ENCODE data around the gene ABCC11. TPM values are rescaled to one million over a fixed set of nuclear protein-coding genes. Genes with fewer than 3 reads are reported as not detected.
"Not testable (repeated sequence)": the region's sequence is repeated elsewhere in the genome, so short reads cannot be mapped to it uniquely, and the experiment has no call there.

The ABCC11 gene
- polyA plus RNA-seq, 3 donors: 0.15 to 0.49 TPM; not detected in 1

- H3K27ac ChIP-seq (ENCODE audit: low read depth, low read length): no peak overlapping the region
- 82 to 88% (median 87%) methylated on average over 6 of the region's 6 CpGs for WGBS, 3 donors
These were observed 31.6 kb downstream of the ABCC11 start for GRCh38 chr16:48215738-48216137.

DNA sequence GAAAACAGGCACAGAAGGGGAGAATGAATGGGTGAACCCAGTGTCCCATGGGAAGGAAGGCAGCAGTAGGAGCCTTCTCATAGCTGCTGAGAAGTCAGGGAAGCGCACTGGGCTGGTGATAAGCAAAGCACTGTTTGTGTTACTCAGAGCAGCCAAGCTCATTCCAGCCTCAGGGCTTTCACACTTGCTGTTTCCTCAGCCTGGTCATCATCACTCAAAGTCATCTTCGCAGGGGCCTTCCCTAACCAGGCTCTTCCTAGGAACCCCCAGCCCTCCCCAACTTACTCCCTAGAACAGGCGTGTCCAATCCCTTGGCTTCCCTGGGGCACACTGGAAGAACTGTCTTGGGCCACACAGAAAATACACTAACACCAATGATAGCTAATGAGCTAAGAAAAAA is 35.3 kb downstream of the ABCC11 start:
- H3K27ac ChIP-seq (ENCODE audit: low read depth, low read length): no peak overlapping the region
- 75 to 81% (median 81%) methylated on average over 3 of the region's 3 CpGs for WGBS, 3 donors

- no peak overlapping the region for H3K27ac ChIP-seq (ENCODE audit: low read depth, low read length)
- WGBS, 3 donors: 66 to 89% (median 89%) methylated on average over 6 of the region's 6 CpGs
These were observed 36.6 kb downstream of the ABCC11 start for GRCh38 chr16:48210747-48211146.

GRCh38 chr16:48206594-48207242 is 40.6 kb downstream of the ABCC11 start:
- 65 to 80% (median 67%) methylated on average over 8 of the region's 8 CpGs for WGBS, 3 donors

DNA sequence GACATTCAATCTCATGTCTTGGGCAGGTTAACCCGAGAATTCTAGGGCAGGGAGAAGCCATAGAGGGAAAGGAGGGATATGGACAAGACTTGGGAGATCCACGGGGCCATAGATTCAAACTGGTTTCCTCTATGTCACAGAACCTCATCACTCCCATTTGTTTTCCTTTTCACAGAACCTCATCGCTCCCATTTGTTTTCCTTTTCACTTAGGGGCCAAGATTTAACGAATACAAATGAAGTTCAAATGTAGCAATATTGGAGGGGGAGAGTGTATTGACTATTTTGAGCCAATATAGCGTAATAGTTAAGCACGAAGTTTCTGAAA is 42.6 kb downstream of the ABCC11 start:
- H3K27ac ChIP-seq (ENCODE audit: low read depth, low read length): no peak overlapping the region
- 66 to 88% (median 84%) methylated on average over 6 of the region's 6 CpGs for WGBS, 3 donors

More at GRCh38 chr16:48206594-48207242, 40.6 kb downstream of the ABCC11 start:
- no peak overlapping the region for H3K27ac ChIP-seq (ENCODE audit: low read depth, low read length)

- H3K27ac ChIP-seq (ENCODE audit: low read depth, low read length): no peak overlapping the region
- WGBS, 3 donors: 55 to 89% (median 89%) methylated on average over 8 of the region's 8 CpGs
These were observed 43.1 kb downstream of the ABCC11 start for GRCh38 chr16:48203974-48204824.

DNA sequence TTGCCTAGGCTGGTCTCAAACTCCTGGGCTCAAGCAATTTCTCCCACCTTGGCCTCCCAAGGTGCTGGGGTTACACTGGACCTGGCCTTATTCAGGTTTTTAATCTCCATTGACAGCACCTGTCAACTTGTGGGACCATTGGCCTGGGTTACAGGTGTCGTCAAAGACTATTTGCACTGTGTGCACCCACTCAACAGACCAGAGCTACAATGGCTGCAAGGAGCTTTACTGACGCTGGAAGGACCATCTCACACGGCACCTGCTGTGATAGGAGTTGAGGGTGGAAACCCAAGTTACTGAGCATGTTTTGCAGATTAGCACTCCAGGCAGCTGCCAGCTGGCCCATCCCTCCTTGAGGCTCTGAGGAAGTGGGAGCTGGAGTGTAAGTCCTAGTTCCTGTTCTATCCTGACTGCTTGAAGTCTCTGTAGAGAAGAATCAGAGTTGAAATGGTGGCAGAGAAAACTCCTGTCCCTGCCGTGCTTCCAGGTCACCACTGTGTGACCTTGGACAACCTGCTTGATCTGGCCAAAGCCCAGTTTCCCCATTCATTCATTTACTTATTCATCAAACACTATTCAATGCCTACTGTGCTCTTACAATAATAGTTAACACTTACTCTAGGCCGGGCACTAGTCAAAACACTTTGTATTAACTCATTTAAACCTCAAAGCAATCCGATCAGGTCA is 45.7 kb downstream of the ABCC11 start:
- H3K27ac ChIP-seq (ENCODE audit: low read depth, low read length): no peak overlapping the region
- 37 to 77% (median 73%) methylated on average over 6 of the region's 6 CpGs for WGBS, 3 donors

GRCh38 chr16:48197294-48197693 is 50.0 kb downstream of the ABCC11 start:
- H3K27ac ChIP-seq (ENCODE audit: low read depth, low read length): no peak overlapping the region
- 75 to 88% (median 85%) methylated on average over 3 of the region's 3 CpGs for WGBS, 3 donors

- WGBS, 3 donors: 27 to 32% (median 31%) methylated on average over 5 of the region's 5 CpGs
These were observed 52.3 kb downstream of the ABCC11 start for GRCh38 chr16:48194828-48195556.

GRCh38 chr16:48193846-48194245 is 53.5 kb downstream of the ABCC11 start:
- no peak overlapping the region for H3K27ac ChIP-seq (ENCODE audit: low read depth, low read length)
- 87 to 94% (median 87%) methylated on average over 7 of the region's 7 CpGs for WGBS, 3 donors

More at GRCh38 chr16:48194828-48195556, 52.3 kb downstream of the ABCC11 start:
- no peak overlapping the region for H3K27ac ChIP-seq (ENCODE audit: low read depth, low read length)

DNA sequence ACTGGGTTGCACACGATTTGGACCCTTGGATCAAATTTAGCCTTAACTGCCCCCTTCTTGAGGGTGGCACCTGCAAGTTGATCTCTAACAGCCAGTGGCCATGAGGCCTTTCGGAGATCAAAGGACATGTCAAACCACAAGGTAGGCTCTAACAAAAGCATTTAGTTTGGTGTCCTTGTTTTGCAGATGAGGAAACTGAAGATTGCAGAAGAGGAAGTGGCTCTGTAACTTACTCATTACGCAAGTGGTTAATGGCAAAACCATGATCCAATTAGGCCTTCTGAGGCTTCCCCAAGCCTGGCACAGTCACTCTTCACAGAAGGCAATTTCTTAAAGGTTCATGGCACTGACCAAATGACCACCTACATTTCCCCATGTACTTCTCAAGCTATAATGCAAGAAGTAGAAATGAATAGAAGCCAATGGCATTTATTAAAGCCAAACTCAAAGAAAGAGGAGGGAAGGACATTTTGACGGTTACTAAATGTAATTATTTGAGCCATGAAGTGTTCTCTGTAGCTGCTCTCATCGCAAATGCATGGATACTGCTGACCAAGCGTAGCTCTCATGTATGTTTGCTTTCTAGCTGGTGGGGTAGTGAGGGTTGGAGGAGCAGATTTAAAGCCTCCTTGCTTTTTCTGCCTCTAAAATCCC is 58.8 kb downstream of the ABCC11 start:
- 64 to 84% (median 72%) methylated on average over 6 of the region's 6 CpGs for WGBS, 3 donors
- H3K27ac ChIP-seq (ENCODE audit: low read depth, low read length): no peak overlapping the region

- H3K27ac ChIP-seq (ENCODE audit: low read depth, low read length): no peak overlapping the region
- 83 to 91% (median 89%) methylated on average over 4 of the region's 4 CpGs for WGBS, 3 donors
These were observed 59.6 kb downstream of the ABCC11 start for GRCh38 chr16:48187779-48188178.

- 85 to 94% (median 86%) methylated on average over 6 of the region's 6 CpGs for WGBS, 3 donors
- no peak overlapping the region for H3K27ac ChIP-seq (ENCODE audit: low read depth, low read length)
These were observed 62.7 kb downstream of the ABCC11 start for GRCh38 chr16:48184681-48185080.

- H3K27ac ChIP-seq (ENCODE audit: low read depth, low read length): no peak overlapping the region
- WGBS, 3 donors: 60 to 92% (median 91%) methylated on average over 8 of the region's 8 CpGs
These were observed 64.3 kb downstream of the ABCC11 start for GRCh38 chr16:48182979-48183537.

- H3K27ac ChIP-seq (ENCODE audit: low read depth, low read length): not testable (repeated sequence)
- 76 to 85% (median 77%) methylated on average over 14 of the region's 14 CpGs for WGBS, 3 donors
These were observed 65.4 kb downstream of the ABCC11 start for GRCh38 chr16:48181746-48182520.

DNA sequence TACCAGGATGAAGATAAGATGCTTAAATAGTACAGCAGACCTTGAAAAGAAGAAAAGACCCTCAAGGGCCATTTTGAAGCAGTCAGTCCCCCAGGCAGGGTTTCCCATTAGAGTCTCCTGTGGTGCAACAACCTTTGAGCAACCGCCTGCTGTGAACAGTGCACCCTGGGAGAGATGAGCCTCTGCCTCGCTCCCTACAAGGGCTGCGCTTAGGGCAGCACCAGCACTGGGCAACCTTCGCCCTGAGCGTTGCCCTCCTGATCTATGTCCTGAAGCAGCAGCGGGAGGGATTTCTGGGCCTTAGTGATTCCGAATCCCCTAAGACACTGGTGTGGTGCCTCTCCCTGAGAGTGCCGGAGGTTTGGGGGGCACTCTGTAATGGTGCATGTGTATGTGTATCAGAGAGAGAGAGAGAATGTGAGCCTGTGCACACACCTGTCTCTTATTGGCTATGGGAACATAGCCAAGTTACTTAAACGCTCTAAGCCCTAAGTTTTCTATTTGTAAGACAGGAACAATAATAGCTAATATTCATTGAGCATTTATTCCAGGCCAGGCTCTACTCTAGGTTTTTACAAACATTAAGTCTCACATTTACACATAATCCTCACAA is 66.4 kb downstream of the ABCC11 start:
- 80 to 84% (median 80%) methylated on average over 9 of the region's 9 CpGs for WGBS, 3 donors
- no peak overlapping the region for H3K27ac ChIP-seq (ENCODE audit: low read depth, low read length)
